HEK293T (cell line): Measurements from ENCODE around the gene TPSAB1.

ENCODE experiments used
- CTCF ChIA-PET: fragments of 350-600 bp; formaldehyde crosslinking; extraction: SDS; loops from one replicate; lab custom pipeline; 2021; ENCODE audit warnings: antibody characterized with exemption, inconsistent platforms; lab: Yijun Ruan, JAX
- POLR2A ChIA-PET: fragments of 350-600 bp; formaldehyde crosslinking; extraction: SDS; loops from one replicate; lab custom pipeline; 2020; ENCODE audit warnings: antibody characterized with exemption, inconsistent platforms; lab: Yijun Ruan, JAX
- DNase-seq: peaks from one replicate; pipeline ENCODE4 v3.0.0; 2012; ENCODE audit warnings: mixed read lengths; ENCODE audit errors: extremely low spot score
- ARNT ChIP-seq: fragments of 450-650 bp; IDR thresholded peaks from 2 replicates; pipeline ENCODE4 v1.6.1; 2017; ENCODE audit warnings: mild to moderate bottlenecking
- BHLHE40 ChIP-seq: fragments of 450-650 bp; IDR thresholded peaks from 2 replicates; pipeline ENCODE4 v1.6.1; 2016; ENCODE audit warnings: mild to moderate bottlenecking, moderate library complexity, borderline replicate concordance
- CTBP1 ChIP-seq: fragments of 450-650 bp; IDR thresholded peaks from 2 replicates; pipeline ENCODE4 v1.6.1; 2016; ENCODE audit warnings: borderline replicate concordance
- ELF4 ChIP-seq: fragments of 450-650 bp; IDR thresholded peaks from 2 replicates; pipeline ENCODE4 v1.6.1; 2017; ENCODE audit warnings: antibody characterized with exemption
- FOXA1 ChIP-seq: fragments of 450-650 bp; IDR thresholded peaks from 2 replicates; pipeline ENCODE4 v1.6.1; 2016; ENCODE audit warnings: mild to moderate bottlenecking
- FOXK2 ChIP-seq: fragments of 450-650 bp; IDR thresholded peaks from 2 replicates; pipeline ENCODE4 v1.6.1; 2016; ENCODE audit warnings: mild to moderate bottlenecking
- FOXM1 ChIP-seq: fragments of 450-650 bp; IDR thresholded peaks from 2 replicates; pipeline ENCODE4 v1.6.1; 2017; ENCODE audit warnings: mild to moderate bottlenecking, borderline replicate concordance
- HDGF ChIP-seq: fragments of 450-650 bp; IDR thresholded peaks from 2 replicates; pipeline ENCODE4 v1.6.1; 2017; ENCODE audit warnings: antibody characterized with exemption, borderline replicate concordance
- L3MBTL2 ChIP-seq: fragments of 450-650 bp; conservative IDR thresholded peaks from 2 replicates; pipeline ENCODE4 v1.6.1; 2016; ENCODE audit warnings: mild to moderate bottlenecking
- LEF1 ChIP-seq: fragments of 450-650 bp; IDR thresholded peaks from 2 replicates; pipeline ENCODE4 v1.6.1; 2017; ENCODE audit warnings: mild to moderate bottlenecking, borderline replicate concordance
- NFRKB ChIP-seq: fragments of 450-650 bp; IDR thresholded peaks from 2 replicates; pipeline ENCODE4 v1.6.1; 2016; ENCODE audit warnings: mild to moderate bottlenecking, moderate library complexity
- SP1 ChIP-seq: fragments of 450-650 bp; IDR thresholded peaks from 2 replicates; pipeline ENCODE4 v1.6.1; 2017
- SUZ12 ChIP-seq: fragments of 450-650 bp; IDR thresholded peaks from 2 replicates; pipeline ENCODE4 v1.6.1; 2016; ENCODE audit warnings: mild to moderate bottlenecking
- TARDBP ChIP-seq: fragments of 450-650 bp; IDR thresholded peaks from 2 replicates; pipeline ENCODE4 v1.6.1; 2016
- ZNF384 ChIP-seq: fragments of 450-650 bp; IDR thresholded peaks from 2 replicates; pipeline ENCODE4 v1.6.1; 2016
- TF ChIP-seq, protein P1 (sequence below): fragments of 450-650 bp; IDR thresholded peaks from 2 replicates; pipeline ENCODE4 v1.6.1; 2016

Gene TPSAB1

DNA sequence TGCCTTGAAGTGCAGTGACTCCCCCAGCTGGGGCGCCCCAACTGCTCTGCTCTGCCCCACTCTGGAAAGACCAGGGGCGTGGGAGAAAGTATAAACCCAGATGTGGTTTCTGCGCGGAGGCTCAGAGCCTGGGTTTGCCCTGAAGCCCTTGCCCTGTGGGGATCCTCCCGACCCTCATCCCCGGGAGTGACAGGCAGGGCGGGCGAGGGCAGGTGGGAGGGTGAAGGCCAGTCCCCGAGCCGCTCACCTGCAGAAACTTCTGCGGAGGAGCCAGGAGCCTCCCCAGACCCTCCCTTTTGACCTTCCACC lies 19.2 kb downstream of the TPSAB1 start:
- TF ChIP-seq ELF4 (no peak), ARNT (no peak)
- ChIA-PET CTCF (no interaction called here), POLR2A (no interaction called here)
- DNase-seq = no peak

DNA sequence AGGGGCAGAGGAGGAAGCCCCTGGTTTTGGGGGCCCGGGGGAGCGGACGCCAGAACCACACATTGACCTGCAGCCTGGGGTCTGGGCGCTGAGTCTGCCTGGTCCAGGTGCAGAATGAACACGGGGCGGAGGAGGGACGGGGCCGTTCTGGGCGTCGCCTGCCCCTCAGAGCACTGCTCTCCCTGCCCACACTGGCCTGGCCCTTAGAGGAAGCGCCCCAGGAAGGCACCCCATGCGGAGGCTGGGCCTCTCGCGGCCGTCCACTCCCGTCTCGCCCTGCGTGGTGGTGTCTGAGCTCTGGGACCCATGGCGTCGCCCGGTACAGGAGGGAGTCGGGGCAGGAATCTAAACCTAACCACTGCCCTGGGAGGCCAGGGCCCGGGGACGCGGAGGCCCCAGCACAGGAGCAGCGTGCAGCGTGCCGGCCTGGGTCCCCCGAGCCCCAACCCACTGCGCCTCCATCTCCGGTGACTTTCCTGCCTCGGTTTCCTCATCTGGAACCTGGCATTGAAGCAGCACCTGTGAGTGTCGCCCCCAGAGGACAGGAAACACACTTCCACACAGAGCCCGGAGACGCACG lies 19.7 kb downstream of the TPSAB1 start:
- no peak for DNase-seq
- TF ChIP-seq HDGF (no peak), ZNF384 (no peak), LEF1 (no peak), BHLHE40 (no peak)
- ChIA-PET POLR2A (no interaction called here), CTCF (no interaction called here)

DNA sequence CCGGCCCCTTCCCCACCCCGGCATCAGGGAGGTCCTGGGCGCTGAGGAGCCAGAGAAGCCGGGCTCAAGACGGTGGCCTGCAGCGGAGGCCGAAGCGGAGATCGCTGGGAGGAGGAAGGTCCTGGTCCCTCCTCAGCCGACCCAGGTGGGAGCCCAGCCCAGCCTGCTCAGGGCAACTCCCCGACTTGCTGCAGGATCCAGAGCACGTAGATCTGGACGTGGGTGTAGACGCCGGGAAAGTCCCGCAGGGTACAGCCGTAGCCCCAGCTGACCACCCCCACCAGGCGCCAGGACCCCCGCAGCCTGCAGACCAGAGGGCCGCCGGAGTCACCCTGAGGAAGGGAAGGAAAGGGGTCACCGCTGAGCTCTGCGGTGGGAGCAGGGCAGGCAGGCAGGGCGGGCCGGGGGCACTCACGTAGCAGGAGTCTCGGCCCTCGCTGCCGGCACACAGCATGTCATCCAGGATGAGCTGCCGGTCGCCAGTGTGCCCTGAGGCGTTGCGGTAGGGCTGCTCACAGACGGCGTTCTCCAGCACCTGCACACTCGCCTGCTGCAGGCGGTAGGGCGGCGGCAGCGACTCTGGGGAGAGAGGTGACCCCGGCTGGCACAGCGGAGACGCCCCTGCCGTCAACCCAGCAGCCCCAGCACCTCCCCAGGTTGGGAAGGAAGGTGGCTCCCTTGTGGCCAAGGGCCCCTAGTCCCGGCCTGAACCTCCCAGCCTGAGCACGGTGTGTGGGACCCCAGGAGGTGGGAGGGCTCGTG lies 20.8 kb downstream of the TPSAB1 start:
- POLR2A ChIA-PET = no interaction called here
- TF ChIP-seq ELF4 = no peak
- TF ChIP-seq FOXM1 = no peak
- no peak for TF ChIP-seq SUZ12
- no peak for TF ChIP-seq BHLHE40
- TF ChIP-seq ZNF384 = no peak
- no peak for TF ChIP-seq CTBP1
- CTCF ChIA-PET = no interaction called here
- no peak for DNase-seq

DNA sequence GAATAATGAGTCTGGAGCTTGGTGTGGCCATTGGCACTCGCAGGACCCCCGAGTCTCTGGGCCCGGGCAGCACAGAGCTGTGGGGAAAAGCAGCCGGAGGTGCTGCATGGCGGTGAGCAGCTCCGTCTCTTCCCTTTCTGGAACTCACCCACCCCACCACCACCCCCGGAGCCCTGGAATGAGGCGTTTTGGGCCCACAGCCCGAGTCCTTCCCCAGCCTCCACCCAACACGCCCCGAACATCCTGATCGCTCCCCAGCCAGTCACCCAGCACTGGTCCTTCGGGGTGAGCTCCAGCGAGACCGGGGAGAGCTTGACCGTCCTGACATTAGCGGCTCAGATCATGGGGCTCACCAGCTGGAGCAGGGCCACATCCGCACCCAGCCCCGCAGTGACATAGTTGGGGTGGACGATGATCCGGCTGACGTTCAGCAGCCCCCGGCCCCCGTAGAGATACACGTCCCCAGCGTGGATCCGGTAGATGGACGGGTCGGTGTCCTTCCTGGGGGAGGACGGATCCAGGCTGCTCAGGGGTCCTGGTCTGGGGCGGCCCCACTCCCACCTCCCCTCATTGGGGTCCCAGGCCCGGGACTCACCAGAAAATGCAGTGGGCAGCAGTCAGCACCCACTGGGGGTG lies 21.8 kb downstream of the TPSAB1 start:
- DNase-seq = no peak
- TF ChIP-seq FOXK2 (no peak), ELF4 (no peak), FOXM1 (no peak), L3MBTL2 (no peak), TARDBP (no peak), LEF1 (no peak), BHLHE40 (no peak)
- CTCF ChIA-PET = no interaction called here
- POLR2A ChIA-PET = no interaction called here

DNA sequence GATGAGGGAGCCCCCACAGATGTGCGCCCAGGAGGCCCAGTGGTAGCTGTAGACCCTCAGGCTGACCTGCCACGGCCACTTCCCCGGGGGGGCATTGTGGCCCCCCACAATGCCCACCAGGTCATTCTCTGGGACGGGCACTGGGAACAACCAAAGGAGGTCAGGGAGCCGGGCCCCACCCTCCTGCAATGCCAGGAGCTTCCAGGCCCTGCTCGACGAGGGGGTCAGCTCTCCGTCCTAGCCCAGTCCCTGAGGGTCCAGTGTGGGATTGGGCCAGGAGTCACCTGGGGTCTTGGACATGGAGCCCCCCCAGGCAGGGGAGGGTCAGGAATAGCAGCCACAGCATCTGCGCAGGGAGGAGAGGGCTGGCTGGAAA lies 22.3 kb downstream of the TPSAB1 start:
- no peak for DNase-seq
- POLR2A ChIA-PET = no interaction called here
- CTCF ChIA-PET = no interaction called here
- TF ChIP-seq BHLHE40 = no peak
- TF ChIP-seq NFRKB = no peak
- TF ChIP-seq, protein P1, sequence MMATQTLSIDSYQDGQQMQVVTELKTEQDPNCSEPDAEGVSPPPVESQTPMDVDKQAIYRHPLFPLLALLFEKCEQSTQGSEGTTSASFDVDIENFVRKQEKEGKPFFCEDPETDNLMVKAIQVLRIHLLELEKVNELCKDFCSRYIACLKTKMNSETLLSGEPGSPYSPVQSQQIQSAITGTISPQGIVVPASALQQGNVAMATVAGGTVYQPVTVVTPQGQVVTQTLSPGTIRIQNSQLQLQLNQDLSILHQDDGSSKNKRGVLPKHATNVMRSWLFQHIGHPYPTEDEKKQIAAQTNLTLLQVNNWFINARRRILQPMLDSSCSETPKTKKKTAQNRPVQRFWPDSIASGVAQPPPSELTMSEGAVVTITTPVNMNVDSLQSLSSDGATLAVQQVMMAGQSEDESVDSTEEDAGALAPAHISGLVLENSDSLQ = no peak
- TF ChIP-seq FOXM1 = no peak

DNA sequence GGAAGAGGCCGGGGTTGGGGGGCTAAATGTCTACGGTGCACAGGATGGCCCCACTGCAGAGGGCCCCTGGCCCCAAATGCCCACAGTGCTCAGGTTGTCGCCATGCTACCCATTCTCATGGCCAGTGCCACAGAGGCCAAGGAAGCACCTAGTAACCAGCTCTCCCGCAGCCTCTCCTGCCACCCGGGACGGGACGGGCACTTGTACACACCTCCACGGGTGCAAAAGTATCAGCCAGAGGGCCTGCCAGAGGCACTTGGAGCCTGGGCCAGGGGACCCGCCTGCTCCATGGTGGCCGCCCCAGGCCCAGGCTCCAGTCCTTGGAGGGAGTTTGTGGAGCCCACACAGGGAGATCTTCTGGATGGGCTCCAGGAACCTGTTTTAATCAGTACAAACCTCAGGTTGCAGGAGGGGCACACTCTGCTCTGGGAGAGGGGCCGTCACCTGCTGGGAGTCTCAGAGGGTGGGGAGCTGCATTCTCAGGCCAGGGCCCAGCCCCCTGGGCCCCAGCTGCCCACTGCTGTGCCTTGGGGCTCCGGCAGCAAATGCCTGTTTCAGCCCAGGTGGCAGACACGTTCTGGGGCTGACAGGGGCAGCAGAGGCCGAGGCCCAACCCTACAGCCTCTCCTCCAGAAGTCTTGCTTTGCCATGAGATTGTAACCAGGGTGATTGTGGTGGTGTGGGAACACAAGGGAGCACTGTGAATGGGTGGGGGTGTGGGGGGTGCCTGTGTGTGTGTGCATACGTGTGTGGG lies 23.3 kb downstream of the TPSAB1 start:
- ChIA-PET CTCF (no interaction called here), POLR2A (no interaction called here)
- TF ChIP-seq, protein P1 = no peak
- no peak for TF ChIP-seq L3MBTL2
- no peak for TF ChIP-seq TARDBP
- no peak for TF ChIP-seq ARNT
- TF ChIP-seq FOXM1 = no peak
- TF ChIP-seq BHLHE40 = no peak
- TF ChIP-seq HDGF = no peak
- DNase-seq = no peak

DNA sequence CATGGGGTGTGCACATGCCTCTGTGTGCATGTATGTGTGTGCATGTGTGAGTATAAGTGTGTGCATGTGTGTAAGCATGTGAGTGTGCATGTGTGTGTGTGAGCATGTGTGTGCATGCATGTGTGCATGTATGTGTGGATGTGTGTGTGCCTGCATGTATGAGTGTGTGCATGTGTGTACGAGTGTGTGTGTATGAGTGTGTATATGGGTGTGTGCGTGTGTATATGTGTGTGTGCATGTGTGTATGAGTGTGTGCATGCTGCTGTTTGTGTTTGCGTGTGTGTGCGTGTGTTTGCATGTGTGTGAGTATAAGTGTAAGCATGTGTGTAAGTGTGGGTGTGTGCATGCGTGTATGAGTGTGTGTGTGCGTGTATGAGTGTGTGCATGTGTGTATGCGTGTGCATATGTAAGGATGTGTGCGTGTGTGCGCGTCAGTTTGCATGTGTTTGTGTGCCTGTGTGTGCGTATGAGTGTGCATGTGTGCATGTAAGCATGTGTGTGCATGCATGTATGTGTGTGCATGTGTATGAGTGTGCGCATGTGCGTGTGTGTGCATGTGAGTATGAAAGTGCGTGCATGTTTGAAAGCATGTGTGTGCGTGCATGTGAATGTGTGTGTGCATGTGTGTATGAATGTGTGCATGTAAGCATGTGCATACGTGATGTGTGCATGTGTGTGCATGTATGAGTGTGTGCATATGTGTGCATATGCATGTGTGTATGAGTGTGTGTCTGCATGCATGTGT lies 24.0 kb downstream of the TPSAB1 start:
- POLR2A ChIA-PET = no interaction called here
- no peak for TF ChIP-seq FOXM1
- no peak for TF ChIP-seq NFRKB
- TF ChIP-seq CTBP1 = no peak
- no peak for TF ChIP-seq FOXA1
- TF ChIP-seq SP1 = no peak
- TF ChIP-seq BHLHE40 = no peak
- TF ChIP-seq, protein P1 = no peak
- TF ChIP-seq ZNF384 = no peak
- no peak for TF ChIP-seq LEF1
- TF ChIP-seq TARDBP = no peak
- no peak for TF ChIP-seq HDGF
- TF ChIP-seq L3MBTL2 = no peak
- TF ChIP-seq ARNT = no peak
- TF ChIP-seq FOXK2 = no peak
- no peak for TF ChIP-seq SUZ12
- DNase-seq = no peak
- CTCF ChIA-PET = no interaction called here
